Central memory CD4-positive, alpha-beta T cell (primary cell): ENCODE results near the gene GALNT11.

Source experiments
- DNase-seq: peaks from one replicate; pipeline ENCODE4 v3.0.0; 2022

GALNT11 gene

DNA sequence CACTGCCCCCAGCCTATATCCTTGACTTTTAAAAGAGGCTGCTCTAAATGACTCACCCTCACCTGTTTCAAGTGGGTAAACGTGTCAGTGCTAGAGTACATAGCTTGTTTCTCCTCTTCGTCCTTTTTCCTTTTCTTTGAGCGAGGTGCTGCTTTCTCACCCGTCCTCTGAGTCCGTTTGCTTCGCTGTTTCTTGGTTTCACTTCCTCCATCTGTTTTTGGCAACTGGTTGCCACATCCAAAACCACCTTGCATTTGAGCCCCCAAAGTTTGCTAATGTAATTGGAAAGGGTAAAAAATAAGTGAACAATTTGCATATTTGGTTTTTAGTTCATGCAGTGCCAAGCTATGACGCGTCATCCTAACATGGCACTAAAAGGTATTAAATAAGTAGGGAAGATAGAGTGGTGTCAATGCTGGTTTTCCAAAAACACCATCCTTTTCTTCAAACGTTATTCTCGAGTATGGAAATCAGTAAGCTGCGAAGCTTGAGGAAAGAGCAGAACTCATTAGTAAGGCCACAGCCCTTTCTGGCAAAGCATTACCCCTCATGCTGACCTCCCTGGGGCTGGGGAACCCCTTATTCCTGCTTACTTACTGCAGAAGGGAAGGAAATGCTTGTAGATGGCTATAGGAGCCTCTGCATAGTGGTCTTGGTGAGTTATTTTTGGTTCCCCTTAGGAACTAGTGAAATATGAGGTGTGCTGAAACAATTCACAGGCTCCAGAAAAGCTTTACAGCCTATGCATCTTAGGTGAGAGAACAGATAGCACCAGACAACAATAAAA lies 133.5 kb downstream of the GALNT11 start:
- no peak for DNase-seq

DNA sequence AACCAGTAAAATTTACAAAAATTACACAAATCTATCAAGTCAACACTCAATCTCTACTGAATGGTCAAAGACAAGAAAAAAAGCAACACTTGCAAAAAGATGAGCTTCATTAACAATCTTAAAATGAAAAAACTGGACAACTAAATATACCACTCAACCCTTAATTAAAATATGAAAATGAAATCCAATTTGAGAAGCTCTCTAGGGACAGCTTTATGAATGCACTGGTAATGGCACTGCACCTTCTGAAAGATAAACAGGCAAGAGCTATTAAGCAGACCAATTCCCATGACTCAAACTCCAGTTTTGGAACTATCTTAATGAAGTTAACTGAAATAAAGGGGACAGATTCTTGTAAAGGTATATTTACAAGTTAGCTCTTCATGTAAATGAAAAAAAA lies 135.7 kb downstream of the GALNT11 start:
- DNase-seq, result no peak

DNA sequence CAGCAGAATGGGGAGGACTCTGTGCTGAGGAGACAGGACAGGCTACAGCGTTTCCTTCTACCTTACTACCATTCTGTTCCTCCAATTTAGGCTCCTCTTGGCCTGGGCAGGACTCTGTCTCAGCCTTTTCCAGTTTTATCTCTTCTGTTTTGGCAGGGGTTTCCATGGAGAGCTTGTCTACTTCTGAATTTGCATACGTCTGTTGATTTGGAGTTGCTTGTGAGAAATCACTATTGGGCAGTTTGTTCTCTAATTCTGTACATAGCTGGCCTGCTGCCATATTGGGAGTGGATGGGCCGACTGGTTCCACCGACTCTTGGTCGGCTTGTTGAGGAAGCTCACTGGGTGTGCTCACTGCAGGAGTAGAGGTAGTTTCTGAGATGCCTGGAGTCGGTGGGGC lies 136.8 kb downstream of the GALNT11 start:
- no peak for DNase-seq
